Heart left ventricle (tissue), 16 donors: ENCODE data around the gene MTF2. TPM values are rescaled to one million over a fixed set of nuclear protein-coding genes. Genes with fewer than 3 reads are reported as not detected.

ENCODE experiments used
- ATAC-seq, 4 donors: fragments of 200-7000 bp; cut with Tn5 transposase; one replicate each; pipeline ENCODE4 v1.9.1; 2020 to 2022; ENCODE audit warnings: moderate library complexity in 4 of 4, mild to moderate bottlenecking in 3 of 4, moderate number of reproducible peaks in 1 of 4
- DNase-seq, 5 donors: peaks; one replicate each; pipeline ENCODE4 v3.0.0-alpha.2; 2020
- H3K27ac ChIP-seq, 12 donors: fragments of 200-600 bp; sonication (generic) in 4 of 12; one replicate each; pipeline versions ENCODE4 v1.5.0 to v1.8.0; 2016 to 2022; ENCODE audit warnings: mild to moderate bottlenecking in 2 of 12
- H3K27me3 ChIP-seq, 9 donors: fragments of 200-600 bp; sonication (generic) in 2 of 9; one replicate each; pipeline versions ENCODE4 v1.5.1 to v1.8.0; 2016 to 2022; ENCODE audit warnings: mild to moderate bottlenecking in 3 of 9
- H3K36me3 ChIP-seq, 9 donors: fragments of 200-600 bp; sonication (generic) in 2 of 9; one replicate each; pipeline versions ENCODE4 v1.5.0 to v1.8.0; 2018 to 2022; ENCODE audit warnings: mild to moderate bottlenecking in 2 of 9
- H3K4me1 ChIP-seq, 12 donors: fragments of 200-600 bp; sonication (generic) in 4 of 12; one replicate each; pipeline versions ENCODE4 v1.5.0 to v1.8.0; 2016 to 2022; ENCODE audit warnings: mild to moderate bottlenecking in 3 of 12
- H3K4me3 ChIP-seq, 12 donors: fragments of 200-600 bp; sonication (generic) in 4 of 12; one replicate each; pipeline versions ENCODE4 v1.5.0 to v1.8.0; 2017 to 2022; ENCODE audit warnings: mild to moderate bottlenecking in 9 of 12, moderate library complexity in 4 of 12
- H3K9me3 ChIP-seq, 12 donors: fragments of 200-600 bp; sonication (generic) in 4 of 12; one replicate each; pipeline versions ENCODE4 v1.5.0 to v1.8.0; 2016 to 2022; ENCODE audit warnings: mild to moderate bottlenecking in 1 of 12
- POLR2A ChIP-seq, 2 donors: fragments of 450-650 bp; IDR thresholded peaks; one replicate each; pipeline ENCODE4 v1.6.1; 2017; ENCODE audit warnings: antibody characterized with exemption in 2 of 2, mild to moderate bottlenecking in 2 of 2, moderate library complexity in 2 of 2
- WGBS, 4 donors: extraction: QIAGEN DNeasy Blood & Tissue Kit in 2 of 4; methylation state at CpG; one replicate each; pipeline versions ENCODE4 v1.1.5 to v1.1.7; 2013 to 2018; 5-methylcytosine and 5-hydroxymethylcytosine counted together
- intact Hi-C, 10 donors: fragments of 100-400 bp; cut with DNase I; formaldehyde crosslinking; loops; one replicate each; pipeline versions ENCODE4 v1.11.1 to v1.14.2; 2022
- polyA plus RNA-seq, 2 donors: library from polyadenylated mRNA; stranded (reverse); fragments of 200-250 nt; gene quantifications; one replicate each; pipeline ENCODE4 v1.2.3, GENCODE V29; 2013
- total RNA-seq, 9 donors: library from RNA; depleted of rRNA in 2 of 9; stranded (reverse); fragments of >200 nt in 2 of 9; fragmentation: NEBNext Ultra II Directional in 3 of 9; extraction: Animal tissue kit (Norgen Biotek cat#: 25700) in 3 of 9; gene quantifications; one replicate each; pipeline versions ENCODE4 v1.1.0 to v1.2.4, GENCODE V29; 2016 to 2023
- TF ChIP-seq, protein P1 (sequence below), 12 donors: fragments of 200-600 bp; sonication (generic) in 4 of 12; IDR thresholded peaks; one replicate each; pipeline versions ENCODE4 v1.5.0 to v1.8.0; 2018 to 2022; ENCODE audit warnings: antibody characterized with exemption in 12 of 12, mild to moderate bottlenecking in 5 of 12
- donor health status: ischemic (EF 13 %, LVEDD 7.1; RV severe dilation, severe dysfunction).
- donor health status: healthy with polysubstance abuse.
- donor health status: DM: no; HTN: yes; CAD: no.
- donor health status: DM: no; HTN: no; CAD: no.
- donor health status: ischemic (EF 25% LVEDD 6.9; RV normal size, moderate dysfunction).
- donor health status: ischemic (EF 25% LVEDD 5.7; RV mildly dilated, moderate dysfunction).
- donor health status: healthy.
- donor health status: DM: yes; HTN: yes; CAD: no.
- donor health status: ischemic (EF 35%, LVEDD 5.7; RV mildly dilated, moderate dysfunction).
- donor health status: nonischemic (EF 11% LVEDD 7.7; RV severe dilation, severe dysfunction).
- donor health status: DM: yes; HTN: yes; CAD: no.
- donor health status: PGD.
- donor health status: ischemic (EF 29% LVEDD 5.4; RV normal size, mild dysfunction).
- donor health status: nonischemic (EF 23%, LVEDD 6.1; RV moderate dilation, normal function).

MTF2 gene
- total and polyA plus RNA-seq, 11 donors: 4.8 to 11.4 (median 8.0) TPM

GRCh38 chr1:93093332-93094006 is 14.4 kb downstream of the MTF2 start:
- Histone ChIP-seq H3K36me3 (no peaks in the 10 kb centered on the region), H3K4me3 (no peak overlapping the region), H3K27me3 (no peaks in the 10 kb centered on the region), H3K4me1 (peaks cover 0 to 18% (median 0%) of the 10 kb centered on the region in 12 donors), H3K9me3 (no peaks in the 10 kb centered on the region), H3K27ac (no peak overlapping the region)
- intact Hi-C loops: no loop called here
- TF ChIP-seq POLR2A (IDR thresholded peaks at IDR 0.05): no peak
- TF ChIP-seq, protein P1, sequence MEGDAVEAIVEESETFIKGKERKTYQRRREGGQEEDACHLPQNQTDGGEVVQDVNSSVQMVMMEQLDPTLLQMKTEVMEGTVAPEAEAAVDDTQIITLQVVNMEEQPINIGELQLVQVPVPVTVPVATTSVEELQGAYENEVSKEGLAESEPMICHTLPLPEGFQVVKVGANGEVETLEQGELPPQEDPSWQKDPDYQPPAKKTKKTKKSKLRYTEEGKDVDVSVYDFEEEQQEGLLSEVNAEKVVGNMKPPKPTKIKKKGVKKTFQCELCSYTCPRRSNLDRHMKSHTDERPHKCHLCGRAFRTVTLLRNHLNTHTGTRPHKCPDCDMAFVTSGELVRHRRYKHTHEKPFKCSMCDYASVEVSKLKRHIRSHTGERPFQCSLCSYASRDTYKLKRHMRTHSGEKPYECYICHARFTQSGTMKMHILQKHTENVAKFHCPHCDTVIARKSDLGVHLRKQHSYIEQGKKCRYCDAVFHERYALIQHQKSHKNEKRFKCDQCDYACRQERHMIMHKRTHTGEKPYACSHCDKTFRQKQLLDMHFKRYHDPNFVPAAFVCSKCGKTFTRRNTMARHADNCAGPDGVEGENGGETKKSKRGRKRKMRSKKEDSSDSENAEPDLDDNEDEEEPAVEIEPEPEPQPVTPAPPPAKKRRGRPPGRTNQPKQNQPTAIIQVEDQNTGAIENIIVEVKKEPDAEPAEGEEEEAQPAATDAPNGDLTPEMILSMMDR (IDR thresholded peaks at IDR 0.05): no peak
- DNase-seq: no peak
- 79 to 91% (median 90%) methylated on average over 2 of the region's 2 CpGs for WGBS, 4 donors
- no peak for ATAC-seq

DNA sequence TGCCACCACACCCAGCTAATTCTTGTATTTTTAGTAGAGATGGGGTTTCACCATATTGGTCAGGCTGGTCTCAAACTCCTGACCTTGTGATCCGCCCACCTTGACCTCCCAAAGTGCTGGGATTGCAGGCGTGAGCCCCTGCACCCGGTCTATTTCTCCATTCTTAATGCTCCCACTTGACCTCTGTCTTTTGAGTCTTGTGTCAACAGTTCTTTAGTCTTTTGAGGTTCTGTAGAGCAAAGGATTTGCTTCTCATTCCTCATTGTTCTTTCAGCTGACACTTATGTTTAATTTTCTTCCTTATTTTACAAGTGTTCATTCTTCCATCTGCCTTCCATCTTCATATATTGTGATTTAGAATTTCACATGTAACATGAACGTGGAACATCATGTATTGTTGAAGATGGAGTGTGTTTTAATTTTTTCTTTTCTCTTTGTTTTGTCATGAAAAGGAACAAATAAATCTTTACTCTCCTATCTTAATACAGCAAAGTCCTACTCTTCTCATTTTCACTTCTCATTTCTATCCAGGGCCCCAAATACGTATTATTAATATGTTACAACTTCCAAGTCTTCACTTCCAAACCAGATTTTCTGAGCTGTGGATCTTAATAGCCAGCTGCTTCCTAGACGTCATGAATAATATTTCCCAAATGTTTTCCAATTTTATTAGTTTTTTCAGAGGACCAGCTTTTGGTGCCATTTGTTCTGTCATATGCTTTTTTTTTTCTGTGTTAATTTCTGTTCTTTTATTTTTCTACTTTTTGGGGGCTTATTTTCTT is 16.9 kb downstream of the MTF2 start:
- ATAC-seq (no peak), DNase-seq (no peak)
- Histone ChIP-seq H3K36me3 (no peaks in the 10 kb centered on the region), H3K27ac (peak overlapping the region in 2 of 12 donors; percentile 46 to 58), H3K27me3 (no peaks in the 10 kb centered on the region), H3K4me3 (no peak overlapping the region), H3K9me3 (no peaks in the 10 kb centered on the region), H3K4me1 (peaks cover 0 to 13% (median 0%) of the 10 kb centered on the region in 12 donors)
- intact Hi-C loops: no loop called here
- no peak for TF ChIP-seq POLR2A (IDR thresholded peaks at IDR 0.05)
- TF ChIP-seq, protein P1 (IDR thresholded peaks at IDR 0.05): no peak
- 83 to 86% (median 84%) methylated on average over 6 of the region's 6 CpGs for WGBS, 4 donors

GRCh38 chr1:93102142-93102541 is 23.1 kb downstream of the MTF2 start:
- H3K36me3 ChIP-seq: peaks cover 0 to 16% (median 5%) of the 10 kb centered on the region in 9 donors
- no peak overlapping the region for H3K27ac ChIP-seq
- no peaks in the 10 kb centered on the region for H3K27me3 ChIP-seq
- peaks cover 0 to 5% (median 0%) of the 10 kb centered on the region in 12 donors for H3K9me3 ChIP-seq
- intact Hi-C loops: no loop called here
- 93 to 98% (median 96%) methylated on average over 4 of the region's 4 CpGs for WGBS, 4 donors
- TF ChIP-seq POLR2A (IDR thresholded peaks at IDR 0.05): no peak
- TF ChIP-seq, protein P1 (IDR thresholded peaks at IDR 0.05): no peak
- H3K4me1 ChIP-seq: peaks cover 0 to 5% (median 0%) of the 10 kb centered on the region in 12 donors
- ATAC-seq (no peak), DNase-seq (no peak)
- no peak overlapping the region for H3K4me3 ChIP-seq

DNA sequence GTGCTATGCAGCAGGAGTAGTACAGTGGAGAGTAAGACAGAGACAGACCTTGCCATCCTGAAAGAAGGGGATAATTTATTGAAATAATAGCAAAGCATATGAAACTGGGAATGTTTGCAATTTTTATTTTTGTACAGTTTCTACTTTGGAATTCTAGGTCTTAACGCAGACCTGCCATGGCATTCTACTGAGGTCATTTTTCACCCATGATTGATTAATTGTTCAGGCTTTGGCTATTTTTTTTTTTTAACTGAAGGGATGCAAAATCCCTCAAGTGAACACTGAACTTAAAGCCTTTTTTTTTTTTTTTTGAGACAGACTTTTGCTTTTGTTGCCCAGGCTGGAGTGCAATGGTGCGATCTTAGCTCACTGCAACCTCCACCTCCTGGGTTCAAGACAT is 27.1 kb downstream of the MTF2 start:
- Histone ChIP-seq H3K36me3 (peaks cover 0 to 18% (median 5%) of the 10 kb centered on the region in 9 donors), H3K27me3 (no peaks in the 10 kb centered on the region), H3K27ac (no peak overlapping the region), H3K4me1 (peaks cover 0 to 12% (median 5%) of the 10 kb centered on the region in 12 donors), H3K4me3 (no peak overlapping the region), H3K9me3 (peaks cover 0 to 21% (median 2%) of the 10 kb centered on the region in 12 donors)
- intact Hi-C loops: no loop called here
- no peak for ATAC-seq
- no peak for DNase-seq
- no peak for TF ChIP-seq POLR2A (IDR thresholded peaks at IDR 0.05)
- TF ChIP-seq, protein P1 (IDR thresholded peaks at IDR 0.05): no peak
- WGBS, 4 donors: 93 to 96% (median 95%) methylated on average over 2 of the region's 2 CpGs
